ENCODE results near the gene HCCS.

HCCS gene

DNA sequence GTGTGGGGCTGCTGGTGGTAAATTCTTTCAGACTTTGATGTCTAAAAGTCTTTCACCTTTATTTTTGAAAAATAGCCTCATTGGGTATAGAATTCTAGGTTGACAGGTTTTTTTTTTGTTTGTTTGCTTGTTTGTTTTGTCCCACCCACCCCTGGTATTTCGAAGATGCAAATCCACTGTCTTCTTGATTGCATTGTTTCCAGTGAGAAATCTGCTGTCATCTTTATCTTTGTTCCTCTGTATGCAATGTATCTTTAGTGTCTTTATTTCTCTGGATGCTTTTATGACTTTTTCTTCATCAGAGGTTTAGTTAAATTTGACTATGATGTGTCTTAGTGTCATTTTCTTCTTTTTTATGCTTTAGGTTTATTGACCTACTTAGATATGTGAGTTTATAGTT, 21.3 kb upstream of the HCCS start:
- no peaks in the 10 kb centered on the region for H3K36me3 ChIP-seq (ENCODE audit: control insufficient read depth in 1 of 2, insufficient read depth in 2 of 2, low read depth in 1 of 2, low read length in 2 of 2)
- no peak overlapping the region for H3K27ac ChIP-seq (ENCODE audit: low read length, poor library complexity, severe bottlenecking)
- WGBS = 100% methylated on average over 1 of the region's 1 CpG
- H3K4ac ChIP-seq (ENCODE audit: low read depth in 1 of 2, low read length in 2 of 2) = no peak overlapping the region
- no peaks in the 10 kb centered on the region for H3K79me1 ChIP-seq (replicated peaks; ENCODE audit: low read length, poor library complexity, severe bottlenecking)
- no peak overlapping the region for H2BK5ac ChIP-seq (ENCODE audit: low read depth, low read length, poor library complexity, severe bottlenecking)
- no peak overlapping the region for H4K8ac ChIP-seq (ENCODE audit: low read length)
- no peak overlapping the region for H2AK5ac ChIP-seq (ENCODE audit: low read length, severe bottlenecking)
- H3K4me3 ChIP-seq (ENCODE audit: insufficient read depth in 1 of 2, low read depth in 1 of 2, low read length in 2 of 2) = no peak overlapping the region
- H2BK120ac ChIP-seq (ENCODE audit: low read depth, low read length) = no peak overlapping the region
- H3K4me1 ChIP-seq (ENCODE audit: control insufficient read depth, insufficient read depth, low read depth, low read length) = no peaks in the 10 kb centered on the region
- H4K91ac ChIP-seq (ENCODE audit: low read length) = no peak overlapping the region
- H3K14ac ChIP-seq (ENCODE audit: low read length in 2 of 2) = no peak overlapping the region
- no peak overlapping the region for H3K18ac ChIP-seq (ENCODE audit: low read depth in 1 of 2, low read length in 2 of 2)
- H3K9ac ChIP-seq (ENCODE audit: low read length) = no peak overlapping the region
- no peak overlapping the region for H2AFZ ChIP-seq (ENCODE audit: low read depth, low read length)
- peaks cover 35% of the 10 kb centered on the region for H3K9me3 ChIP-seq (ENCODE audit: control insufficient read depth, low read length)
- H3K4me2 ChIP-seq (ENCODE audit: low read length, poor library complexity, severe bottlenecking) = no peak overlapping the region
- H3K27me3 ChIP-seq (ENCODE audit: control insufficient read depth in 1 of 2, insufficient read depth in 1 of 2, low read length in 2 of 2) = no peaks in the 10 kb centered on the region
- no peak overlapping the region for H2BK12ac ChIP-seq (ENCODE audit: low read length in 2 of 2)
- H3K23ac ChIP-seq (ENCODE audit: low read length in 2 of 2) = no peak overlapping the region
- no peak overlapping the region for H2BK15ac ChIP-seq (ENCODE audit: low read depth, poor library complexity, severe bottlenecking)
- DNase-seq = no peak

DNA sequence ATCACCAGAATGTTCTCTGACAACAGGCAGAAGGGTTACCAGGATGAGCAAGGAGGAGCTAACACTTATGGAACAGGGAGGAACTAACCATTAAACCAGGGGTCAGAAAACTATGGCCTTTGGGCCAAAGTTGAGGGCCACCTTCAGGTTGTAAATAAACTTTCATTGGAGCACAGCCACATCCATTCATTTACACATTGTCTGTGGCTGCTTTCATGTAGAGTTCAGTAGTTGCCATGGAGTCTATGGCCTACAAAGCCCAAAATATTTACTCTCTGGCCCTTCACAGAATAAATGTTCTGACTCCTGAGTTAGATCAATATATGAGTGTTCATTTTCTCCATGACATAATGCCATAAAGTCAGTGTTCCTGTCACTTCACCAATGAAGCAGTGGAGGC, 13.2 kb upstream of the HCCS start:
- H3K27me3 ChIP-seq (ENCODE audit: control insufficient read depth in 1 of 2, insufficient read depth in 1 of 2, low read length in 2 of 2) = no peaks in the 10 kb centered on the region
- no peak overlapping the region for H2BK15ac ChIP-seq (ENCODE audit: low read depth, poor library complexity, severe bottlenecking)
- H3K79me1 ChIP-seq (replicated peaks; ENCODE audit: low read length, poor library complexity, severe bottlenecking) = no peaks in the 10 kb centered on the region
- H4K91ac ChIP-seq (ENCODE audit: low read length) = no peak overlapping the region
- no peak overlapping the region for H2BK120ac ChIP-seq (ENCODE audit: low read depth, low read length)
- H3K18ac ChIP-seq (ENCODE audit: low read depth in 1 of 2, low read length in 2 of 2) = no peak overlapping the region
- H2AK5ac ChIP-seq (ENCODE audit: low read length, severe bottlenecking) = no peak overlapping the region
- H2BK12ac ChIP-seq (ENCODE audit: low read length in 2 of 2) = no peak overlapping the region
- DNase-seq = no peak
- no peak overlapping the region for H3K14ac ChIP-seq (ENCODE audit: low read length in 2 of 2)
- H3K9ac ChIP-seq (ENCODE audit: low read length) = no peak overlapping the region
- no peak overlapping the region for H4K8ac ChIP-seq (ENCODE audit: low read length)
- no peak overlapping the region for H2AFZ ChIP-seq (ENCODE audit: low read depth, low read length)
- H3K4me2 ChIP-seq (ENCODE audit: low read length, poor library complexity, severe bottlenecking) = no peak overlapping the region
- H3K4me3 ChIP-seq (ENCODE audit: insufficient read depth in 1 of 2, low read depth in 1 of 2, low read length in 2 of 2) = no peak overlapping the region
- no peak overlapping the region for H3K23ac ChIP-seq (ENCODE audit: low read length in 2 of 2)
- H2BK5ac ChIP-seq (ENCODE audit: low read depth, low read length, poor library complexity, severe bottlenecking) = no peak overlapping the region
- H3K27ac ChIP-seq (ENCODE audit: low read length, poor library complexity, severe bottlenecking) = no peak overlapping the region
- H3K4ac ChIP-seq (ENCODE audit: low read depth in 1 of 2, low read length in 2 of 2) = no peak overlapping the region
- H3K9me3 ChIP-seq (ENCODE audit: control insufficient read depth, low read length) = no peaks in the 10 kb centered on the region
- no peaks in the 10 kb centered on the region for H3K36me3 ChIP-seq (ENCODE audit: control insufficient read depth in 1 of 2, insufficient read depth in 2 of 2, low read depth in 1 of 2, low read length in 2 of 2)
- no peaks in the 10 kb centered on the region for H3K4me1 ChIP-seq (ENCODE audit: control insufficient read depth, insufficient read depth, low read depth, low read length)

DNA sequence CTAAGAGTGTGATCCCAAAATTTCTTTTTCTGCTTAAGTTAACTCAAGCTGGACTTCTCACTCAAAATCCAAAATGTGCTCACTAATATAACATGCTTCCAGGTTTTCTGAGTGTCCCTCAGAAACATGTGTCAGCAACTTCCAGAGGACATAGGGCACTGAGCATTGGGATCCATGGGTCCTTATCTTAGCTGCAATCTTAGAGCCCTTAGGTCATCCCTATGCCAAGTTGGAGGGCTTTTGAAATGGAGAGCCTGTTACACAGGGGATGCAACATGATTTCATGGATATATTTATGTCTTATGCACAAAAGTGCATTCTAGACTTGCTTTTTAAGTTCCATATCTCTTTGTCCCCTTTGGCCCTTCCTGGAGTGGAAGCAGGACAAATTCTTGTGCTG, 11.7 kb upstream of the HCCS start:
- no peak for DNase-seq
- H3K4me1 ChIP-seq (ENCODE audit: control insufficient read depth, insufficient read depth, low read depth, low read length) = no peaks in the 10 kb centered on the region
- H3K4me2 ChIP-seq (ENCODE audit: low read length, poor library complexity, severe bottlenecking) = no peak overlapping the region
- no peaks in the 10 kb centered on the region for H3K79me1 ChIP-seq (replicated peaks; ENCODE audit: low read length, poor library complexity, severe bottlenecking)
- H3K18ac ChIP-seq (ENCODE audit: low read depth in 1 of 2, low read length in 2 of 2) = no peak overlapping the region
- no peaks in the 10 kb centered on the region for H3K27me3 ChIP-seq (ENCODE audit: control insufficient read depth in 1 of 2, insufficient read depth in 1 of 2, low read length in 2 of 2)
- no peak overlapping the region for H4K8ac ChIP-seq (ENCODE audit: low read length)
- no peak overlapping the region for H4K91ac ChIP-seq (ENCODE audit: low read length)
- no peaks in the 10 kb centered on the region for H3K36me3 ChIP-seq (ENCODE audit: control insufficient read depth in 1 of 2, insufficient read depth in 2 of 2, low read depth in 1 of 2, low read length in 2 of 2)
- no peak overlapping the region for H2BK5ac ChIP-seq (ENCODE audit: low read depth, low read length, poor library complexity, severe bottlenecking)
- no peak overlapping the region for H3K27ac ChIP-seq (ENCODE audit: low read length, poor library complexity, severe bottlenecking)
- no peak overlapping the region for H2BK120ac ChIP-seq (ENCODE audit: low read depth, low read length)
- no peak overlapping the region for H2AK5ac ChIP-seq (ENCODE audit: low read length, severe bottlenecking)
- H3K14ac ChIP-seq (ENCODE audit: low read length in 2 of 2) = no peak overlapping the region
- H2AFZ ChIP-seq (ENCODE audit: low read depth, low read length) = no peak overlapping the region
- no peak overlapping the region for H2BK12ac ChIP-seq (ENCODE audit: low read length in 2 of 2)
- H3K23ac ChIP-seq (ENCODE audit: low read length in 2 of 2) = no peak overlapping the region
- no peak overlapping the region for H3K4ac ChIP-seq (ENCODE audit: low read depth in 1 of 2, low read length in 2 of 2)
- H2BK15ac ChIP-seq (ENCODE audit: low read depth, poor library complexity, severe bottlenecking) = no peak overlapping the region
- no peaks in the 10 kb centered on the region for H3K9me3 ChIP-seq (ENCODE audit: control insufficient read depth, low read length)
- no peak overlapping the region for H3K4me3 ChIP-seq (ENCODE audit: insufficient read depth in 1 of 2, low read depth in 1 of 2, low read length in 2 of 2)
- H3K9ac ChIP-seq (ENCODE audit: low read length) = no peak overlapping the region

DNA sequence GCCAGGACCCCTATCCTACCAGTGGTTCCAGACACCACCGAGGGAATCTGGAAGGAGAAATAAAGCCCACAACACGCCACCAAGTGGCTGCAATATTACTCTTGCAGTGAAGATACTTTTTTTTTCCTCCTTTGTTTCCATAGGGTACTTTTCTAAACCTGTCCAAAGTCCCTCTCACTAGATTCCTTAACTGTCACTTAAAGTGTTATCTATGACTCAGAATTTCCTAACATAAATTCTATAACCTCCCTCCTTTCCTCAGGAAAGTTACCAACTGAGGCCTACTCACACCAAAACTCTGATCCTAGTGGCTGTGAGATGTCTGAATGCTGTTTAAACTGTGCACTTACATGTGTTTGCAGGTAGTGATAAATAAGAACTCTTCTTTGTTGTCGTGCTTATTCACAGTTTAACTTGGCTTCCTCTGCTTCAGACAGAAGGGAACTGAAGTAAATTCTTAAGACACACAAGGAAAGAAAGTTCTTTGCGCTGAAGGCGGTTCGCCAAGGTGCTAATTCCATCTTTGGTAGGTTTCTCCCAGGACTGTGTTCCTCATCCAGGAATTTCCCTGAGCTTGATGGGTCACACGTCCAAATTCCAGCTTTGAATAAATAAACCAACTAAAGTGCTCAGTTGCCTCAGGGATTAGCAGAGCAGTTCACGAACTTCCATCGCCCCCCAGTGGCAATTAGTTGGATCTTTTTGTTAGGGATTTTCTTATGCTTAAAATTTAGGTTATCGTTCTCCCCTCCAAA, 10.7 kb upstream of the HCCS start:
- H3K4me2 ChIP-seq (ENCODE audit: low read length, poor library complexity, severe bottlenecking) = peak overlapping the region; percentile 22
- peak; percentile 75 for DNase-seq
- H3K14ac ChIP-seq (ENCODE audit: low read length in 2 of 2) = no peak overlapping the region
- no peak overlapping the region for H4K91ac ChIP-seq (ENCODE audit: low read length)
- H3K36me3 ChIP-seq (ENCODE audit: control insufficient read depth in 1 of 2, insufficient read depth in 2 of 2, low read depth in 1 of 2, low read length in 2 of 2) = no peaks in the 10 kb centered on the region
- H3K79me1 ChIP-seq (replicated peaks; ENCODE audit: low read length, poor library complexity, severe bottlenecking) = no peaks in the 10 kb centered on the region
- no peaks in the 10 kb centered on the region for H3K4me1 ChIP-seq (ENCODE audit: control insufficient read depth, insufficient read depth, low read depth, low read length)
- no peak overlapping the region for H2BK5ac ChIP-seq (ENCODE audit: low read depth, low read length, poor library complexity, severe bottlenecking)
- H2AFZ ChIP-seq (ENCODE audit: low read depth, low read length) = no peak overlapping the region
- no peaks in the 10 kb centered on the region for H3K27me3 ChIP-seq (ENCODE audit: control insufficient read depth in 1 of 2, insufficient read depth in 1 of 2, low read length in 2 of 2)
- no peak overlapping the region for H2BK12ac ChIP-seq (ENCODE audit: low read length in 2 of 2)
- peak overlapping the region; percentile 71 for H3K9ac ChIP-seq (ENCODE audit: low read length)
- peak overlapping the region; percentile 30 for H3K27ac ChIP-seq (ENCODE audit: low read length, poor library complexity, severe bottlenecking)
- H2AK5ac ChIP-seq (ENCODE audit: low read length, severe bottlenecking) = no peak overlapping the region
- H3K18ac ChIP-seq (ENCODE audit: low read depth in 1 of 2, low read length in 2 of 2) = no peak overlapping the region
- H3K4me3 ChIP-seq (ENCODE audit: insufficient read depth in 1 of 2, low read depth in 1 of 2, low read length in 2 of 2) = no peak overlapping the region
- no peak overlapping the region for H4K8ac ChIP-seq (ENCODE audit: low read length)
- no peak overlapping the region for H2BK120ac ChIP-seq (ENCODE audit: low read depth, low read length)
- H3K4ac ChIP-seq (ENCODE audit: low read depth in 1 of 2, low read length in 2 of 2) = no peak overlapping the region
- H2BK15ac ChIP-seq (ENCODE audit: low read depth, poor library complexity, severe bottlenecking) = no peak overlapping the region
- 36% methylated on average over 9 of the region's 10 CpGs for WGBS
- H3K9me3 ChIP-seq (ENCODE audit: control insufficient read depth, low read length) = no peaks in the 10 kb centered on the region
- no peak overlapping the region for H3K23ac ChIP-seq (ENCODE audit: low read length in 2 of 2)

All from mesenchymal stem cell (in vitro differentiated cells and primary cell).